A549 (cell line): ENCODE measurements around the gene ADAM10. TPM values are rescaled to one million over a fixed set of nuclear protein-coding genes. Genes with fewer than 3 reads are reported as not detected.

Source experiments
- ATAC-seq, 2 experiments: fragments of 200-7000 bp in 1 of 2; fragments of >200 bp in 1 of 2; cut with Nextera tagmentation in 1 of 2; cut with Tn5 transposase in 1 of 2; 3 replicates each; pipeline versions ENCODE4 v1.8.0 to v1.9.1; 2018 to 2020; ENCODE audit warnings: mild to moderate bottlenecking in 1 of 2, moderate library complexity in 1 of 2
- CTCF ChIA-PET: fragments of 300-600 bp; sonication (Branson Sonifier 250); formaldehyde crosslinking; extraction: SDS; loops from one replicate; lab custom pipeline; 2021; ENCODE audit warnings: antibody characterized with exemption, inconsistent platforms; lab: Yijun Ruan, JAX
- POLR2A ChIA-PET: fragments of 350-600 bp; formaldehyde crosslinking; extraction: SDS; loops from one replicate; lab custom pipeline; 2021; ENCODE audit warnings: antibody characterized with exemption, inconsistent platforms; lab: Yijun Ruan, JAX
- DNase-seq, 2 experiments: peaks; one replicate each; pipeline versions ENCODE4 v3.0.0 to v3.0.0-alpha.2; 2011 to 2016; ENCODE audit warnings: low read depth in 1 of 2, low spot score in 1 of 2
- FAIRE-seq: peaks from 2 replicates; lab custom pipeline; 2011; peaks lifted over from hg19 to GRCh38; lab: Jason Lieb, UNC
- H3K27ac ChIP-seq, 2 experiments: fragments of >200 bp; sonication (Bioruptor Twin); formaldehyde crosslinking; 3 replicates each; pipeline ENCODE4 v1.5.1; 2016 to 2017
- H3K4me1 ChIP-seq: fragments of >200 bp; sonication (Bioruptor Twin); formaldehyde crosslinking; 3 replicates; pipeline ENCODE4 v1.6.1; 2016
- H3K4me2 ChIP-seq: fragments of >200 bp; sonication (Bioruptor Twin); formaldehyde crosslinking; 3 replicates; pipeline ENCODE4 v1.6.1; 2016
- H3K4me3 ChIP-seq: fragments of >200 bp; sonication (Bioruptor Twin); formaldehyde crosslinking; 3 replicates; pipeline ENCODE4 v1.5.1; 2016
- H3K9me3 ChIP-seq: fragments of >200 bp; sonication (Bioruptor Twin); formaldehyde crosslinking; 3 replicates; pipeline ENCODE4 v1.6.1; 2016
- CBX8 ChIP-seq: fragments of 200-600 bp; sonication (generic); IDR thresholded peaks from 2 replicates; pipeline ENCODE4 v1.6.1; 2016
- CEBPB ChIP-seq, 2 experiments: fragments of >200 bp in 1 of 2; sonication (Bioruptor Twin) in 1 of 2; formaldehyde crosslinking in 1 of 2; IDR thresholded peaks; 2 replicates each; pipeline ENCODE4 v1.6.1; 2012 to 2016
- EP300 ChIP-seq, 2 experiments: fragments of >200 bp; sonication (Bioruptor Twin); formaldehyde crosslinking; IDR thresholded peaks; 2 replicates in 1 of 2; 3 replicates in 1 of 2; pipeline ENCODE4 v1.6.1; 2016 to 2017
- FOXS1 ChIP-seq: fragments of 250-450 bp; sonication (Bioruptor Pico); IDR thresholded peaks from 2 replicates; pipeline ENCODE4 v1.5.0; 2020; ENCODE audit warnings: mild to moderate bottlenecking, moderate library complexity
- HDAC2 ChIP-seq: fragments of 200-600 bp; sonication (generic); IDR thresholded peaks from 2 replicates; pipeline ENCODE4 v1.6.1; 2016
- HOXA7 ChIP-seq: fragments of 250-450 bp; sonication (Bioruptor Pico); IDR thresholded peaks from 2 replicates; pipeline ENCODE4 v1.5.0; 2020; ENCODE audit warnings: mild to moderate bottlenecking, moderate library complexity
- JUNB ChIP-seq: fragments of >200 bp; sonication (Bioruptor Twin); formaldehyde crosslinking; IDR thresholded peaks from 2 replicates; pipeline ENCODE4 v1.6.1; 2016
- KDM1A ChIP-seq: fragments of 200-600 bp; sonication (generic); IDR thresholded peaks from 2 replicates; pipeline ENCODE4 v1.6.1; 2016; ENCODE audit warnings: low read depth, mild to moderate bottlenecking
- MAZ ChIP-seq: fragments of 150-350 bp; IDR thresholded peaks from 2 replicates; pipeline ENCODE4 v1.6.1; 2014; ENCODE audit warnings: antibody characterized with exemption, low read depth, low read length, borderline replicate concordance
- NFE2L2 ChIP-seq: fragments of 150-350 bp; conservative IDR thresholded peaks from 2 replicates; pipeline ENCODE4 v1.6.1; 2014; ENCODE audit warnings: low read length
- NPAS2 ChIP-seq: fragments of 250-450 bp; sonication (Bioruptor Pico); IDR thresholded peaks from 2 replicates; pipeline ENCODE4 v1.8.0; 2022; ENCODE audit warnings: mild to moderate bottlenecking, moderate library complexity, borderline replicate concordance
- NR3C1 ChIP-seq: fragments of >200 bp; sonication (Bioruptor Twin); formaldehyde crosslinking; IDR thresholded peaks from 3 replicates; pipeline ENCODE4 v1.6.1; 2017
- POLR2A ChIP-seq: IDR thresholded peaks from 2 replicates; pipeline ENCODE4 v1.6.1; 2012; ENCODE audit warnings: mild to moderate bottlenecking, low read length
- RARB ChIP-seq: fragments of 250-450 bp; sonication (Bioruptor Pico); IDR thresholded peaks from 2 replicates; pipeline ENCODE4 v1.8.0; 2021; ENCODE audit warnings: mild to moderate bottlenecking, moderate library complexity
- RFX5 ChIP-seq: fragments of 450-650 bp; IDR thresholded peaks from 2 replicates; pipeline ENCODE4 v1.7.1; 2014; ENCODE audit warnings: antibody characterized with exemption, mild to moderate bottlenecking, moderate library complexity
- SREBF2 ChIP-seq: fragments of 450-650 bp; IDR thresholded peaks from 2 replicates; pipeline ENCODE4 v1.6.1; 2014; ENCODE audit warnings: mild to moderate bottlenecking, moderate library complexity
- ZFP36 ChIP-seq: fragments of 450-650 bp; IDR thresholded peaks from 2 replicates; pipeline ENCODE4 v1.6.1; 2014; ENCODE audit warnings: borderline replicate concordance; ENCODE audit not compliant: partially characterized antibody
- WGBS: methylation state at CpG from one replicate; pipeline ENCODE4 v1.1.6; 2017; ENCODE audit errors: missing lambda C conversion rate; 5-methylcytosine and 5-hydroxymethylcytosine counted together
- polyA plus RNA-seq, 4 experiments: library from polyadenylated mRNA; depleted of rRNA in 3 of 4; stranded (reverse); fragments of >200 nt; fragmentation: RNase III in 1 of 4; extraction: RNeasy Plus Mini Kit Qiagen cat#74134 plus additional on column Dnase treatment in 1 of 4; gene quantifications; 2 replicates in 3 of 4; 3 replicates in 1 of 4; pipeline ENCODE4 v1.2.3, GENCODE V29; 2011 to 2017
- TF ChIP-seq, protein P1 (sequence below): fragments of >200 bp; sonication (Bioruptor Twin); formaldehyde crosslinking; IDR thresholded peaks from 2 replicates; pipeline ENCODE4 v1.6.1; 2016
- TF ChIP-seq, protein P2 (sequence below): fragments of >200 bp; sonication (Bioruptor Twin); formaldehyde crosslinking; IDR thresholded peaks from 3 replicates; pipeline ENCODE4 v1.5.1; 2016

Gene ADAM10
- polyA plus RNA-seq, 2 of the 4 experiments (the other 2 are of a cell fraction) = 200 to 210 TPM

DNA sequence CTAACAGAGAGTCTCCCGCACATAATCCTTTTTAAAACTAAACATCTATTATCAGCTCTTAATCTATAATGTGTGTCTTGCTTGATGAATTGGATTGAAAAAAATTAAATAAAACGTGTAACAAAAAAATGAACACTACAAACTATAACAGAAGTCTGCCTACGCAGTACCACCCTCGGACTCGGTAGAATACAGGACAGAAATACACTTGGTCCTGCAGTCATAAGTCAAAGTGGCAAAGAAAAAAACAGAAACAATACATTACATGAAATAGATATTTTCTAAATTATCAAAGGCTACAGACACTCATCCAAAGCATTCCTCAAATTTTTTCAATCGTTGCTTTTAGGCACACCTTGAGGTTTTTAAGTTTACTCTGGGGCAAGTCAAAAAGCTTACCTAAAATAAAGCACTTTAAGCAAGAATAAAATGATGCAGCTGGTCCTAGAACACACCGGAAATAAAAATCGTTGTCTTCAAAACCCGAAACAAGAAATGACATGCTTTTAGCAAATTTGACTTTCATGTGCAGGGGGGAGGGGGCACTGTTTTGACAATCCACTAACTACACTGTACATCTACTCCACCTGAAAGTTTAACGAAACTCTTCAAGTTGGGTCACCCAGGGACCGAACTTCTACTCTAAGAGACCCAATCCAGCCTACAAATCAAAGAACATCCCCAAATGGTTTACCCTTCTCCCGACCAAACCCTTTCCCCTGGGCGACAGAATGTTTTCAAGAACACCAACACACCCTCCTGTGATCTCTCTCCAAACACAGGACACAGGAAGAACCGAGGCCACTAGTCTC is 1.3 kb downstream of the ADAM10 start:
- POLR2A ChIA-PET = interaction anchor here (1.1 to 2.6 kb wide), 2 partner anchors 22 to 201 kb away, joined by 5 to 98 read pairs; partner anchors contain the start of gene MINDY2
- no peak for TF ChIP-seq RFX5
- no peak for TF ChIP-seq FOXS1 (CRISPR knock-in tag)
- no peak for TF ChIP-seq CEBPB (IDR thresholded peaks at IDR 0.05)
- TF ChIP-seq CBX8 = no peak
- TF ChIP-seq HOXA7 (CRISPR knock-in tag) = no peak
- no peak for TF ChIP-seq EP300 (IDR thresholded peaks at IDR 0.05)
- TF ChIP-seq JUNB = no peak
- TF ChIP-seq KDM1A = no peak
- TF ChIP-seq, protein P1, sequence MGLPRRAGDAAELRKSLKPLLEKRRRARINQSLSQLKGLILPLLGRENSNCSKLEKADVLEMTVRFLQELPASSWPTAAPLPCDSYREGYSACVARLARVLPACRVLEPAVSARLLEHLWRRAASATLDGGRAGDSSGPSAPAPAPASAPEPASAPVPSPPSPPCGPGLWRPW = no peak
- TF ChIP-seq HDAC2 = no peak
- no peak for TF ChIP-seq RARB
- TF ChIP-seq, protein P2, sequence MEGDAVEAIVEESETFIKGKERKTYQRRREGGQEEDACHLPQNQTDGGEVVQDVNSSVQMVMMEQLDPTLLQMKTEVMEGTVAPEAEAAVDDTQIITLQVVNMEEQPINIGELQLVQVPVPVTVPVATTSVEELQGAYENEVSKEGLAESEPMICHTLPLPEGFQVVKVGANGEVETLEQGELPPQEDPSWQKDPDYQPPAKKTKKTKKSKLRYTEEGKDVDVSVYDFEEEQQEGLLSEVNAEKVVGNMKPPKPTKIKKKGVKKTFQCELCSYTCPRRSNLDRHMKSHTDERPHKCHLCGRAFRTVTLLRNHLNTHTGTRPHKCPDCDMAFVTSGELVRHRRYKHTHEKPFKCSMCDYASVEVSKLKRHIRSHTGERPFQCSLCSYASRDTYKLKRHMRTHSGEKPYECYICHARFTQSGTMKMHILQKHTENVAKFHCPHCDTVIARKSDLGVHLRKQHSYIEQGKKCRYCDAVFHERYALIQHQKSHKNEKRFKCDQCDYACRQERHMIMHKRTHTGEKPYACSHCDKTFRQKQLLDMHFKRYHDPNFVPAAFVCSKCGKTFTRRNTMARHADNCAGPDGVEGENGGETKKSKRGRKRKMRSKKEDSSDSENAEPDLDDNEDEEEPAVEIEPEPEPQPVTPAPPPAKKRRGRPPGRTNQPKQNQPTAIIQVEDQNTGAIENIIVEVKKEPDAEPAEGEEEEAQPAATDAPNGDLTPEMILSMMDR = no peak
- TF ChIP-seq POLR2A = no peak
- TF ChIP-seq NFE2L2 = no peak
- TF ChIP-seq, all 56 proteins: peak for 0
- WGBS = 18% methylated on average over 14 of the region's 14 CpGs
- Histone ChIP-seq H3K9me3 (no peaks in the 10 kb centered on the region), H3K4me1 (peaks cover 27% of the 10 kb centered on the region), H3K4me3 (peak overlapping the region; percentile 91), H3K27ac (peak overlapping the region; percentile 93 to 97), H3K4me2 (peak overlapping the region; percentile 79)
- FAIRE-seq (no peak), ATAC-seq (no peak), DNase-seq (peak in 1 of 2 experiments; percentile 49)
- CTCF ChIA-PET = interaction anchor here (0.6 to 2.1 kb wide), 2 partner anchors 22 to 400 kb away, joined by 4 to 8 read pairs; partner anchors contain the start of gene MINDY2

DNA sequence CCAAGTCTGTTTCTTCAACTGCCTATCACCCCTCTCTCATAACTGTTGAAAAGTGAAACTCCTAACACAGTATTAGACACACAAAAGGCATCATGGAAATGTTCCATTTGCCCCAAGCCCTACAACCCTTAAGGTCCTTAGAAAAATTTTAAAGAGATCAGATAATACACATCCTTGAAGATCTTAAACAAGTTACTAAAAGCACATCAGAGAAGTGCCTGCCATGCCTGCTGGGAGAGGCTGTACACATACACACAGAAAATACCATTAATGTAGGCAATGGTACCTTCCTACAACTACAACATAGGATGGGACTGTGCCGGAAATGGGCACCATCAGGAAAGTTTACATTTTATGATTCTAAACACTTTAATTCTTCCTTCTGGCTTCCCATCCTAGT is 3.3 kb downstream of the ADAM10 start:
- peaks cover 48% of the 10 kb centered on the region for H3K4me1 ChIP-seq
- ChIA-PET CTCF (interaction anchor here (0.9 to 2.1 kb wide), 4 partner anchors 10 to 69 kb away, joined by 3 to 8 read pairs (median 5); partner anchors contain the start of gene MINDY2), POLR2A (interaction anchor here (0.9 kb wide), 1 partner anchor 24 kb away, joined by 4 read pairs; the partner anchor contains the start of gene MINDY2)
- no peak for ATAC-seq
- H3K4me2 ChIP-seq = peak overlapping the region; percentile 79
- no peak overlapping the region for H3K4me3 ChIP-seq
- peak overlapping the region in 1 of 2 experiments; percentile 10; a peak in 1 of 6 replicates for H3K27ac ChIP-seq
- TF ChIP-seq MAZ (no peak), FOXS1 (CRISPR knock-in tag) (no peak), ZFP36 (no peak)
- no peak for DNase-seq
- H3K9me3 ChIP-seq = no peaks in the 10 kb centered on the region
- FAIRE-seq = no peak
- WGBS = 98% methylated on average over 1 of the region's 1 CpG

DNA sequence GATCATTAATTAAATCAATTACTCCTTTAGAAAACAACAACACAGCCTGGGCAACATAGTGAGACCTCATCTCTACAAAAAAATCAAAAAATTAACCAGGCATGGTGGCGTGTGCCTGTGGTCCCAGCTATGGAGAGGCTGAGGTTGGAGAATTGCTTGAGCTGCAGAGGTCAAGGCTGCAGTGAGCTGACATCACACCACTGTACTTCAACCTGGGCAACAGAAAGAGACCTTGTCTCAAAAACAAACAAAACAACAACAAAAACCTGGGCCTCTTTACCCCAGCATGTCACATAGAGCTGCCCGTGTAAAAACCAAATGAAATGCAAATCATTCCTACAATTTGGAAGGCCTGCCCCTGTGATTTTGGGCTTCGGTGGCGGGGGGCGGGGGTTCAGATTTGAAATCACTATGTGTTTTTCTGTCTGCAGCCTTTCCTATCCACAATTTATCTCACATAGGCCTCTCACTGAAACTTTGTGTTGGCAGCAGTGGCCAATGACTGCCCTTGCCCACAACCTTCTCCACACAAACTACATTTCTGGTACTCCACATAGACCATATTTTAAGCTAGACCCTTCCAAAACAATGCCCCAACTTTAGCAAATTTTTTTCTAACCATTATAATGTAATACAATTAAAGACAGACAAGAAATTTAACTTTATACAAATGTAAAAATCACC is 6.5 kb downstream of the ADAM10 start:
- ChIA-PET POLR2A (interaction anchor here (1.1 kb wide), 1 partner anchor 28 kb away, joined by 5 read pairs; the partner anchor contains the start of gene MINDY2), CTCF (interaction anchor here (0.9 to 1.9 kb wide), 7 partner anchors 11 to 531 kb away, joined by 3 to 5 read pairs (median 3); no protein-coding TSS in a partner anchor)
- DNase-seq = no peak
- H3K27ac ChIP-seq = no peak overlapping the region
- peaks cover 57% of the 10 kb centered on the region for H3K4me1 ChIP-seq
- no peak for FAIRE-seq
- ATAC-seq = peak; percentile 30 to 35; a peak in 2 of 6 replicates
- no peak for TF ChIP-seq EP300 (IDR thresholded peaks at IDR 0.05)
- TF ChIP-seq NPAS2 = no peak
- no peak for TF ChIP-seq HOXA7 (CRISPR knock-in tag)
- TF ChIP-seq NR3C1 = no peak
- TF ChIP-seq SREBF2 = no peak
- H3K4me3 ChIP-seq = no peak overlapping the region
- no peak overlapping the region for H3K4me2 ChIP-seq
- WGBS = 90% methylated on average over 5 of the region's 5 CpGs
- no peaks in the 10 kb centered on the region for H3K9me3 ChIP-seq
